A549 treated with dexamethasone at 1 μM for 4 hours (cell line): ENCODE data around the gene DNAI1. TPM values are rescaled to one million over a fixed set of nuclear protein-coding genes. Genes with fewer than 3 reads are reported as not detected.

Experiments
- total RNA-seq: library from RNA; stranded (reverse); fragments of 200-300 nt; extraction: Qiagen RNA extraction; gene quantifications from 5 replicates; pipeline ENCODE4 v1.2.3, GENCODE V29; 2022

Gene DNAI1
- total RNA-seq, result 0.19 to 0.64 TPM (median 0.32 TPM) in 5 replicates

GRCh38 chr9:34458013-34458958, at the start of gene DNAI1, which contains the start of gene FAM219A:
DNAI1 (plus strand) TSS chr9:34458805; CDS start chr9:34459006, 201 bp downstream.
FAM219A (minus strand) TSS chr9:34458570; CDS start chr9:34458263, 307 bp downstream.

DNA sequence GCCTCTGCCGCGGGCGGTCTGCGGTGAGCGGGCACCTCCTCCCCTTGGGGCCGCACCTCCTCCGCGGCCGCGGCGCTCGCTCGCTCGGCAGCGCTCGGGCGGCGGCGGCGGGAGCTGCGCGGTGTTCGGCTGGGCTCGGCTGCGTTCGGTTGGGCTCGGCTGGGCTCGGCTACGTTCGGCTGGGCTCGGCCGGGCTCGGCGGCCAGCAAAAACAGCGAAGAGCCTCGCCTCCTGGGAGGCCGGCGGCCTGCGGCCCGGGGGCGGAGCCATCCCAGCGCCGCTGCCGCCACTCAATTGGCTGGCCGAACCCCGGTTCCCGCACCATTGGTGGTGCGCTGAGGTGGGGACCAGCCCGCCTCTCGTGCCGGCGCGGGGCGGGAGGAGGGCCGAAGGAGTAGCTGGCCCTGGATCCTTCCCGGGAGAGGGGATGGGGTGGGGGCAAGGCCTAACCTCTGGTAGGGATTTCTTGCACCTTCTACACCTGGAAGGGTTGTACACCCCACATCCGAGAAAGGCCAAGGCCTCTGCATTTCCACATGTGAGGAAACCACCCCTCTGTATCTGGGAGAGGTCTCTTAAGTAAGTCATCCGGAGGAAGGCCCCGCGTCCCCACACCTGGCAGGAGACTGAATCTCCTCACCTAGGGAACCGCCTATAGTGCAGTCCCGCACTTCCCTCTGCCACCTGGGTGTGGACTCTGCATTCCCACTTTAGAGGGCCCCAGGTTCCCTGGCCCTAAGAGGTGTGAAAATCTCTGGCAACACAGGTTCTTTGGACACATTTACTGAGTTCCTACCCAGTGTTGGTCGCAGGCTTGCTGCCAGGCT, 64.6 kb downstream of the DNAI1 start, which contains the start of gene ENHO:
ENHO (minus strand) TSS at position 20 of the 827 bp plus-strand sequence. CDS start 1,295 bp downstream, outside the sequence.

Other genes with a start within 250 kb of the DNAI1 start
- gene KIF24, start 129.5 kb upstream of the DNAI1 start, total RNA-seq, result 2.5 to 3.7 TPM (median 3.5 TPM) in 5 replicates
- 19.0 to 23.9 TPM (median 20.5 TPM) in 5 replicates for gene NUDT2, start 129.2 kb upstream of the DNAI1 start, total RNA-seq
- gene MYORG, start 81.9 kb upstream of the DNAI1 start, total RNA-seq, result 5.1 to 8.1 TPM (median 7.2 TPM) in 5 replicates
- 13.7 to 18.5 TPM (median 16.5 TPM) in 5 replicates for gene FAM219A, start 235 bp upstream of the DNAI1 start, total RNA-seq
- 1.3 to 2.4 TPM (median 1.8 TPM) in 5 replicates for gene ENHO, start 64.2 kb downstream of the DNAI1 start, total RNA-seq
- gene CNTFR, start 130.9 kb downstream of the DNAI1 start, total RNA-seq, result 0.07 to 0.16 TPM (median 0.14 TPM) in 5 replicates
- gene RPP25L, start 153.3 kb downstream of the DNAI1 start, total RNA-seq, result 37.8 to 40.9 TPM (median 38.8 TPM) in 5 replicates
- gene DCTN3, start 161.7 kb downstream of the DNAI1 start, total RNA-seq, result 90.4 to 103 TPM (median 97.7 TPM) in 5 replicates
- gene ARID3C, start 170.3 kb downstream of the DNAI1 start, total RNA-seq, result 0.17 to 0.25 TPM (median 0.20 TPM) in 5 replicates
- gene SIGMAR1, start 179.0 kb downstream of the DNAI1 start, total RNA-seq, result 158 to 203 TPM (median 197 TPM) in 5 replicates
- 13.6 to 17.3 TPM (median 16.5 TPM) in 5 replicates for gene GALT, start 187.9 kb downstream of the DNAI1 start, total RNA-seq
- gene IL11RA, start 193.4 kb downstream of the DNAI1 start, total RNA-seq, result 3.7 to 6.9 TPM (median 5.3 TPM) in 5 replicates
- 0.13 TPM in 2 of 5 replicates, not detected in the others for gene CCL27, start 203.9 kb downstream of the DNAI1 start, total RNA-seq
- not detected in 5 replicates for gene CCL19, start 232.5 kb downstream of the DNAI1 start, total RNA-seq